ENCODE data around the gene RECQL5. TPM values are rescaled to one million over a fixed set of nuclear protein-coding genes. Genes with fewer than 3 reads are reported as not detected.

RECQL5 gene
- total RNA-seq, 1 experiment from 2014 or later, result 40.0 TPM

DNA sequence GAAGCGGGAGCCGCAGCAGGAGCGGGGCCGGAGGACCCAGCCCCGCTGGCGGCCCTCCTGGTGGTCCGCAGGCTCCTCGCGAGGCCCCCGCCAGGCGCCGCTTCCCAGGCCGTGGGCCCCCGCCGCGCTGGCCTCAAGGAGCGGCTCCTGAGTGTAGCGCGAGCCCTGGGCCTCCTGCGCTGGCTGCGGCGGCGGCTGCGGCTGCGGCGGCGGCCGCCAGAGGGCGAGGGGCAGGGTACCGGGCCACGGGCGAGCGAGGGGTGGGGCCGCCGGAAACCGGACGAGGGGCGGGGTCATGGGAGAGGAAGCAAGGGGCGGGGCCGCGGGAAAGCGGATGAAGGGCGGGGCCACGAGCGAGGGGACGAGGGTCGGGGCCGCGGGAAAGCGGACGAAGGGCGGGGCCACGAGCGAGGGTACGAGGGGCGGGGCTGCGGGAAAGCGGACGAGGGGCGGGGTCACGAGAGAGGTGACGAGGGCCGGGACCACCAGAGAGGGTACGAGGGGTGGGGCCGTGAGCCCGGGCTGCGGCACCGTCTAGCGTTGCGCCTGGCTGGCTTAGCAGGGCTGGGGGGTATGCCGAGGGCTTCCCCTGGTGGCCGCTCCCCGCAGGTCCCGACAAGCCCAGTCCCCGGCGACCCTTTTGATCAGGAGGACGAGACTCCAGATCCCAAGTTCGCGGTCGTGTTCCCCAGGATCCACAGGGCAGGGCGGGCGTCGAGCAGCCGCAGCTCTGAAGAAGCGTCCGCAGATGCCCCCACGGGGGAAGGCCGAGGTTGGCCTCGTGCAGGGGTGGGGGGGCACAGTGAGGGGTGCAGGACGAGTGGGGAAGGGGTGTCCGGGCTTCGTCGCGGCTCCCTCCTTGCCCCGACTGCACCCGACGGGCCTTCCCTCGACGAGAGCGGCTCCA, 77.7 kb downstream of the RECQL5 start:
- no peak overlapping the region for H4K8ac ChIP-seq (replicated peaks; ENCODE audit: insufficient read length, low read depth, low read length)
- Mint-ChIP-seq H3K36me3 (ENCODE audit: insufficient read depth in 1 of 3, low read depth in 3 of 3) (peaks cover 0 to 3% (median 1%) of the 10 kb centered on the region in 3 experiments; a peak in 4 of 7 replicates), H3K4me1 (peaks cover 4 to 5% of the 10 kb centered on the region in 2 experiments; a peak in 3 of 4 replicates), H3K27ac (no peak overlapping the region), H3K9me3 (peaks cover 5 to 7% of the 10 kb centered on the region in 2 experiments; a peak in 4 of 5 replicates), H3K27me3 (ENCODE audit: low read depth) (peaks cover 4% of the 10 kb centered on the region), H3K4me3 (peak overlapping the region; percentile 61 to 72; a peak in 4 of 5 replicates)
- H4K5ac ChIP-seq (ENCODE audit: insufficient read length, low read depth, low read length), result no peak overlapping the region
- H3K14ac ChIP-seq (ENCODE audit: insufficient read depth, low read length), result peak overlapping the region; percentile 76
- H3K23me2 ChIP-seq (ENCODE audit: insufficient read length, low read depth, low read length, poor library complexity, severe bottlenecking), result peaks cover 13% of the 10 kb centered on the region
- H2AFZ ChIP-seq (ENCODE audit: low read length), result no peak overlapping the region
- H4K91ac ChIP-seq (ENCODE audit: insufficient read length, low read depth, low read length), result no peak overlapping the region
- no peak overlapping the region for H2AK5ac ChIP-seq (ENCODE audit: insufficient read length, low read length)
- H2BK12ac ChIP-seq (ENCODE audit: insufficient read length, low read depth, low read length), result no peak overlapping the region
- WGBS (ENCODE audit: extremely low coverage, insufficient read length, low lambda C conversion rate), result no CpG with 5 or more reads among the region's 100 CpGs
- no peak overlapping the region for H3K27ac ChIP-seq (ENCODE audit: insufficient read length, low read depth, low read length)
- H2BK120ac ChIP-seq (ENCODE audit: low read depth, low read length, poor library complexity, severe bottlenecking), result no peak overlapping the region
- peak; percentile 98 for DNase-seq
- H3T11ph ChIP-seq (ENCODE audit: low read length), result no peak overlapping the region
- TF ChIP-seq, protein P1, sequence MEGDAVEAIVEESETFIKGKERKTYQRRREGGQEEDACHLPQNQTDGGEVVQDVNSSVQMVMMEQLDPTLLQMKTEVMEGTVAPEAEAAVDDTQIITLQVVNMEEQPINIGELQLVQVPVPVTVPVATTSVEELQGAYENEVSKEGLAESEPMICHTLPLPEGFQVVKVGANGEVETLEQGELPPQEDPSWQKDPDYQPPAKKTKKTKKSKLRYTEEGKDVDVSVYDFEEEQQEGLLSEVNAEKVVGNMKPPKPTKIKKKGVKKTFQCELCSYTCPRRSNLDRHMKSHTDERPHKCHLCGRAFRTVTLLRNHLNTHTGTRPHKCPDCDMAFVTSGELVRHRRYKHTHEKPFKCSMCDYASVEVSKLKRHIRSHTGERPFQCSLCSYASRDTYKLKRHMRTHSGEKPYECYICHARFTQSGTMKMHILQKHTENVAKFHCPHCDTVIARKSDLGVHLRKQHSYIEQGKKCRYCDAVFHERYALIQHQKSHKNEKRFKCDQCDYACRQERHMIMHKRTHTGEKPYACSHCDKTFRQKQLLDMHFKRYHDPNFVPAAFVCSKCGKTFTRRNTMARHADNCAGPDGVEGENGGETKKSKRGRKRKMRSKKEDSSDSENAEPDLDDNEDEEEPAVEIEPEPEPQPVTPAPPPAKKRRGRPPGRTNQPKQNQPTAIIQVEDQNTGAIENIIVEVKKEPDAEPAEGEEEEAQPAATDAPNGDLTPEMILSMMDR (conservative IDR thresholded peaks at IDR 0.05), result peak; percentile 60
- H3K4me1 ChIP-seq (ENCODE audit: insufficient read depth, low read length), result 0 out of 2 replicates have a peak, but pooled peaks cover 3% of the 10 kb centered on the region
- no peak overlapping the region for H2BK15ac ChIP-seq (ENCODE audit: low read depth, low read length)
- no peak overlapping the region for H2BK5ac ChIP-seq (ENCODE audit: insufficient read length, low read length)
- H3K18ac ChIP-seq (ENCODE audit: insufficient read length, low read depth, low read length), result peak overlapping the region; percentile 84
- no peak overlapping the region for H3K4ac ChIP-seq (ENCODE audit: low read depth, low read length)
- no peaks in the 10 kb centered on the region for H3K79me1 ChIP-seq (ENCODE audit: insufficient read depth, low read depth, low read length, poor library complexity, severe bottlenecking)
- H3K56ac ChIP-seq (ENCODE audit: insufficient read length, low read depth, low read length), result no peak overlapping the region
- no peaks in the 10 kb centered on the region for H3K27me3 ChIP-seq (ENCODE audit: insufficient read depth, low read length)
- H2BK20ac ChIP-seq (ENCODE audit: low read depth, low read length, poor library complexity, severe bottlenecking), result no peak overlapping the region
- no peaks in the 10 kb centered on the region for H4K20me1 ChIP-seq (ENCODE audit: control insufficient read depth, insufficient read depth, insufficient read length)
- H3K23ac ChIP-seq (ENCODE audit: insufficient read length, low read depth, low read length), result no peak overlapping the region
- H3K9me3 ChIP-seq (ENCODE audit: control insufficient read depth, low read depth, low read length), result no peaks in the 10 kb centered on the region
- H3K4me2 ChIP-seq (ENCODE audit: insufficient read depth, insufficient read length, low read length), result peak overlapping the region; percentile 43
- H3K9ac ChIP-seq (ENCODE audit: extremely low read depth, insufficient read length, low read length), result no peak overlapping the region
- H3K79me2 ChIP-seq (ENCODE audit: insufficient read depth, low read length), result no peaks in the 10 kb centered on the region

Data from H9 (cell line).